Naive B cell (primary cell): ENCODE data around the gene LCNL1. TPM values are rescaled to one million over a fixed set of nuclear protein-coding genes. Genes with fewer than 3 reads are reported as not detected.

ENCODE experiments used
- ATAC-seq, 2 donors: fragments of 150-1000 bp; cut with Tn5 transposase; 2 replicates each; pipeline ENCODE4 v1.10.0; 2021; ENCODE audit warnings: low read depth in 2 of 2, mild to moderate bottlenecking in 2 of 2, moderate library complexity in 2 of 2
- DNase-seq: peaks from one replicate; pipeline ENCODE4 v3.0.0; 2022
- H3K27ac Mint-ChIP-seq, 6 donors: one replicate each; pipeline ENCODE4 v1.8.0; 2020 to 2022; ENCODE audit warnings: mild to moderate bottlenecking in 6 of 6, mixed read lengths in 6 of 6, moderate library complexity in 5 of 6, inconsistent platforms in 2 of 6
- H3K27me3 Mint-ChIP-seq, 3 donors: one replicate each; pipeline ENCODE4 v1.8.0; 2021 to 2022; ENCODE audit warnings: mixed read lengths in 3 of 3, mild to moderate bottlenecking in 1 of 3
- H3K36me3 Mint-ChIP-seq, 2 donors: one replicate each; pipeline ENCODE4 v1.8.0; 2020 to 2022; ENCODE audit warnings: mixed read lengths in 2 of 2, inconsistent platforms in 1 of 2, mild to moderate bottlenecking in 1 of 2
- H3K4me1 Mint-ChIP-seq, 3 donors: one replicate each; pipeline ENCODE4 v1.8.0; 2020 to 2022; ENCODE audit warnings: mixed read lengths in 3 of 3, inconsistent platforms in 1 of 3, mild to moderate bottlenecking in 1 of 3, moderate library complexity in 1 of 3
- H3K4me3 Mint-ChIP-seq, 8 donors: one replicate each; pipeline ENCODE4 v1.8.0; 2020 to 2022; ENCODE audit warnings: mild to moderate bottlenecking in 8 of 8, mixed read lengths in 8 of 8, moderate library complexity in 8 of 8, inconsistent platforms in 2 of 8
- H3K9me3 Mint-ChIP-seq, 7 donors: one replicate each; pipeline ENCODE4 v1.8.0; 2020 to 2022; ENCODE audit warnings: mixed read lengths in 7 of 7, mild to moderate bottlenecking in 5 of 7, inconsistent platforms in 2 of 7, moderate library complexity in 1 of 7
- polyA plus RNA-seq, 6 donors: library from polyadenylated mRNA; unstranded; fragments of 300-500 nt; fragmentation: Illumina TruSeq; gene quantifications; one replicate each; pipeline ENCODE4 v1.2.3, GENCODE V29; 2021; ENCODE audit warnings: low read depth in 6 of 6

LCNL1 gene
- polyA plus RNA-seq, 6 donors from 2014 or later: not detected

GRCh38 chr9:136968333-136969127, 14.3 kb upstream of the LCNL1 start:
- Mint-ChIP-seq H3K27me3 (peaks cover 8 to 20% (median 9%) of the 10 kb centered on the region in 3 donors), H3K36me3 (no peaks in the 10 kb centered on the region), H3K27ac (no peak overlapping the region), H3K4me1 (peaks cover 8 to 13% (median 9%) of the 10 kb centered on the region in 3 donors), H3K9me3 (no peaks in the 10 kb centered on the region), H3K4me3 (no peak overlapping the region)
- ATAC-seq (no peak), DNase-seq (no peak)

GRCh38 chr9:136969150-136969549, 13.6 kb upstream of the LCNL1 start:
- Mint-ChIP-seq H3K27me3 (peaks cover 8 to 20% (median 9%) of the 10 kb centered on the region in 3 donors), H3K27ac (no peak overlapping the region), H3K4me3 (no peak overlapping the region), H3K9me3 (no peaks in the 10 kb centered on the region), H3K36me3 (no peaks in the 10 kb centered on the region), H3K4me1 (peaks cover 8 to 13% (median 9%) of the 10 kb centered on the region in 3 donors)
- ATAC-seq (no peak), DNase-seq (no peak)

- H3K27me3 Mint-ChIP-seq: peaks cover 8 to 20% (median 9%) of the 10 kb centered on the region in 3 donors
- DNase-seq: no peak
- H3K4me1 Mint-ChIP-seq: peaks cover 8 to 13% (median 9%) of the 10 kb centered on the region in 3 donors
- no peaks in the 10 kb centered on the region for H3K36me3 Mint-ChIP-seq
- no peaks in the 10 kb centered on the region for H3K9me3 Mint-ChIP-seq
- no peak for ATAC-seq
- H3K27ac Mint-ChIP-seq: no peak overlapping the region
- no peak overlapping the region for H3K4me3 Mint-ChIP-seq
Measured at GRCh38 chr9:136969774-136970173, 13.0 kb upstream of the LCNL1 start.

GRCh38 chr9:136970361-136970760, 12.4 kb upstream of the LCNL1 start:
- H3K27ac Mint-ChIP-seq: no peak overlapping the region
- H3K4me3 Mint-ChIP-seq: no peak overlapping the region
- H3K27me3 Mint-ChIP-seq: peaks cover 8 to 24% (median 9%) of the 10 kb centered on the region in 3 donors
- DNase-seq (no peak), ATAC-seq (no peak)
- H3K4me1 Mint-ChIP-seq: peaks cover 8 to 13% (median 9%) of the 10 kb centered on the region in 3 donors
- no peaks in the 10 kb centered on the region for H3K36me3 Mint-ChIP-seq
- no peaks in the 10 kb centered on the region for H3K9me3 Mint-ChIP-seq

GRCh38 chr9:136971746-136972145, 11.0 kb upstream of the LCNL1 start:
- DNase-seq: no peak
- H3K4me1 Mint-ChIP-seq: no peaks in the 10 kb centered on the region
- no peaks in the 10 kb centered on the region for H3K36me3 Mint-ChIP-seq
- no peak for ATAC-seq
- peaks cover 4 to 26% (median 8%) of the 10 kb centered on the region in 3 donors for H3K27me3 Mint-ChIP-seq
- H3K27ac Mint-ChIP-seq: no peak overlapping the region
- H3K4me3 Mint-ChIP-seq: no peak overlapping the region
- no peaks in the 10 kb centered on the region for H3K9me3 Mint-ChIP-seq

GRCh38 chr9:136972335-136972734, 10.5 kb upstream of the LCNL1 start:
- H3K4me3 Mint-ChIP-seq: no peak overlapping the region
- no peaks in the 10 kb centered on the region for H3K9me3 Mint-ChIP-seq
- no peaks in the 10 kb centered on the region for H3K36me3 Mint-ChIP-seq
- H3K27ac Mint-ChIP-seq: no peak overlapping the region
- ATAC-seq (no peak), DNase-seq (no peak)
- H3K4me1 Mint-ChIP-seq: no peaks in the 10 kb centered on the region
- peaks cover 4 to 32% (median 13%) of the 10 kb centered on the region in 3 donors for H3K27me3 Mint-ChIP-seq

- no peaks in the 10 kb centered on the region for H3K4me1 Mint-ChIP-seq
- H3K9me3 Mint-ChIP-seq: no peaks in the 10 kb centered on the region
- no peak for ATAC-seq
- no peak for DNase-seq
- H3K36me3 Mint-ChIP-seq: no peaks in the 10 kb centered on the region
- peaks cover 4 to 36% (median 15%) of the 10 kb centered on the region in 3 donors for H3K27me3 Mint-ChIP-seq
- no peak overlapping the region for H3K27ac Mint-ChIP-seq
- H3K4me3 Mint-ChIP-seq: no peak overlapping the region
Measured at GRCh38 chr9:136972743-136973142, 10.1 kb upstream of the LCNL1 start.

- no peak for DNase-seq
- Mint-ChIP-seq H3K9me3 (no peaks in the 10 kb centered on the region), H3K27me3 (peaks cover 4 to 37% (median 15%) of the 10 kb centered on the region in 3 donors), H3K27ac (peak overlapping the region in 1 of 6 donors; percentile 56), H3K4me1 (no peaks in the 10 kb centered on the region), H3K4me3 (no peak overlapping the region), H3K36me3 (no peaks in the 10 kb centered on the region)
- no peak for ATAC-seq
Measured at GRCh38 chr9:136973618-136974617, 8.9 kb upstream of the LCNL1 start.

- peak overlapping the region in 1 of 6 donors; percentile 42 for H3K27ac Mint-ChIP-seq
- H3K4me3 Mint-ChIP-seq: no peak overlapping the region
- ATAC-seq: no peak
- H3K27me3 Mint-ChIP-seq: peaks cover 4 to 41% (median 15%) of the 10 kb centered on the region in 3 donors
- H3K4me1 Mint-ChIP-seq: no peaks in the 10 kb centered on the region
- H3K36me3 Mint-ChIP-seq: no peaks in the 10 kb centered on the region
- no peak for DNase-seq
- no peaks in the 10 kb centered on the region for H3K9me3 Mint-ChIP-seq
Measured at GRCh38 chr9:136974817-136975535, 7.8 kb upstream of the LCNL1 start.

GRCh38 chr9:136975644-136976043, 7.1 kb upstream of the LCNL1 start:
- Mint-ChIP-seq H3K27ac (peak overlapping the region in 1 of 6 donors; percentile 42), H3K27me3 (peaks cover 4 to 41% (median 22%) of the 10 kb centered on the region in 3 donors), H3K36me3 (no peaks in the 10 kb centered on the region), H3K4me1 (no peaks in the 10 kb centered on the region), H3K9me3 (no peaks in the 10 kb centered on the region), H3K4me3 (peak overlapping the region in 1 of 8 donors; percentile 25)
- DNase-seq (no peak), ATAC-seq (peak in 1 of 2 donors; percentile 22)

- Mint-ChIP-seq H3K36me3 (no peaks in the 10 kb centered on the region), H3K27me3 (peaks cover 4 to 57% (median 27%) of the 10 kb centered on the region in 3 donors), H3K4me1 (no peaks in the 10 kb centered on the region), H3K9me3 (no peaks in the 10 kb centered on the region), H3K4me3 (peak within 1 kb of the TSS in 4 of 8 donors; percentile 25 to 76 (median 43)), H3K27ac (peak within 1 kb of the TSS in 1 of 6 donors; percentile 30)
- no peak for DNase-seq
- no peak for ATAC-seq
Measured at GRCh38 chr9:136977223-136977622, 5.6 kb upstream of the LCNL1 start, which contains the start of gene PTGDS. TSS of gene PTGDS (plus strand) at chr9:136977504. CDS start at chr9:136977579, 75 bp downstream.

- no peak for ATAC-seq
- Mint-ChIP-seq H3K4me3 (peak overlapping the region in 2 of 8 donors; percentile 40 to 46), H3K27ac (no peak overlapping the region), H3K9me3 (no peaks in the 10 kb centered on the region), H3K4me1 (no peaks in the 10 kb centered on the region), H3K36me3 (no peaks in the 10 kb centered on the region), H3K27me3 (peaks cover 4 to 62% (median 27%) of the 10 kb centered on the region in 3 donors)
- no peak for DNase-seq
Measured at GRCh38 chr9:136977649-136978072, 5.1 kb upstream of the LCNL1 start.
